ENCODE data around the gene MYO19.
A peak's percentile ranks its signal among the peaks of the same experiment; 100 is the strongest.
"Not testable (repeated sequence)": the region's sequence is repeated elsewhere in the genome, so short reads cannot be mapped to it uniquely, and the experiment has no call there.

The MYO19 gene

DNA sequence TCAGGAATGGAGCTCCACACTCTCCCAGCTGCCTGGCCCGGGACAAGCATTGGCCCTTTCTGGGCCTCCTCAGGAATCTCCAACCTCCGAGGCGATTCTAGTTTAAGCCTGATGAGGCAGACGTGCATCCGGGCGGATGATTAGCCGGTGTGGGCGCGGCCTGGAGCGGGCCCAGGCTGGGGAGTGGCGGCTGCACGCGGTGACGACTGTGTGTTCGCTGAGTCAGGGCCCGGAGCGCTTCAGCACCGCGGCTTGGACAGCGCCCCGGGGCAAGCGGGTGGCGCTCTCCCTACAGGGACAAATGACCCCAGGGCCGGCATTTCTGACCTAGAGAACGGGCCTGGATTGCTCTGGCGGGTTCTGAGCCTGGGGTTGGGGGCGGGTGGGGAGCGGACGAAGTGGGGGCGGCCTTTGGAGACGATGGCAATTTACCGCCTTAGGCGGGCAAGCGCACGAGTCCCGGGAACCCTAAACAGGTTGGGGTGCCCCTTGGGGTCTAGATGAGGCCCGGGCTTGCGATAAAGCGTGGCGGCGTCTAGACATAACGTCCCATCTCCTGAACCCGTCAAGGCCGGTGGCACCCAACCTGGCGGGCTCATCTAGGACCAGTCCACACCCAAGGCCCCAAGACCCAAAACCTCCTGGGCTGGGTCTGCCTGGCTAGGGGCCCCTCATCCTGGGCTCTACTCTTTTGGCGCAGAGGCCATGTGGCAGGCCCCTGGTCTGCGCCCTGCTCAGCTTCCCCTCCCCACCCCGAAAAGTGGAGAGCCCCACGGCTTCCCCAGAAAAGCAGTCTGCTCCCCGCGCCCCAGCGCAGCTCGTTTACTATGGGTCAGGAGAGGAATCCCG, 70.5 kb downstream of the MYO19 start:
- peak in 6 of 56 donors; percentile 3 to 34 (median 9) for DNase-seq

- no peak for DNase-seq
These were observed 73.1 kb downstream of the MYO19 start for GRCh38 chr17:36461330-36462110.

DNA sequence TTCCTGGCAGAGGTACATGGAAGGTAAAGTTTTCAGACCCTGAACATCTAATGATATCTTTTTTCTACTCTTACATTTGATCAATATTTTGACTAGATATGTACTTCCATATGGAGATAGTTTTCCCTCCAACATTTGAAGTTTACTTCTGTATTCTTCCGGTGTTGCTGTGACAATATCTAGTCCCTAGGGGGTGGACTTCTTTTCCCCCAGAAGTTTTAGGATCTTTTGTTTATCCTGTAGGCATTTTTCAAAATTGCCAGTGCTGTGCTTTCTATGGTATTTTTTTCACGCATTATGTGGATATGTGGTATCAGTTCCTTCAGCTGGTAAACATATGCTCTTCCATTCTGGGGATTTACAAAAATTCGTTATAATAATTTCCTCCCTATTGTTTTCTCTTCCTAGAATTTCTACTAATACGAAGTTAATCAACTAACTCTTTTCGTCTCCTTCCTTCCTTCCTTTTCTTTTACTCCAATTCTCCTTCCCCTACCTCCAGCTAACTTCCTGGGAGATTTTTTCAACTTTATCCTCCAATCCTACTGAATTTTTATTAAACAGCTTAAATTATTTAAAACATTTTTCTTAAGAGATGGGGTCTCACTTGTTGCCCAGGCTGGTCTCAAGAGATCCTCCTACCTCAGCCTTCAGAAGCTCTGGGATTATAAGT, 74.3 kb downstream of the MYO19 start:
- DNase-seq = no peak

DNA sequence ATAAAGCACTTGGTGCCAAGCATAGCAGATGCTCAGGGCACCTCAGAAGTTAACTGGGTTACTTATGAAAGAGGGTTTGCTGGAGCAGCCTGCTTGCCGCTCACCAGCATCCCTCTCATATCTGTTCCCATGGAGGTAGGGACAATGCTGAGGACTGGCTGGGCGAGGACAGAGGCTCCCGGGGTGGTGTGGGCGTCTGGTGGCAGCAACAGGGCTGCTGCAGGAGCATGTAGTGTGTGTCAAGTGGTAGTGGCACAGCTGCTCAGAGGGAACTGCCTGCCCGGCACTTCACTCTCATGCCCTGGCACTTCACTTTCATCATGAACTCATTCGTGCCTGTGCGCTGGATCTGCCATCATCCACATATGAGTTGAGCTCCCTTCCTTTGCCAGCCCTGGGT, 75.1 kb downstream of the MYO19 start:
- DNase-seq = no peak

DNA sequence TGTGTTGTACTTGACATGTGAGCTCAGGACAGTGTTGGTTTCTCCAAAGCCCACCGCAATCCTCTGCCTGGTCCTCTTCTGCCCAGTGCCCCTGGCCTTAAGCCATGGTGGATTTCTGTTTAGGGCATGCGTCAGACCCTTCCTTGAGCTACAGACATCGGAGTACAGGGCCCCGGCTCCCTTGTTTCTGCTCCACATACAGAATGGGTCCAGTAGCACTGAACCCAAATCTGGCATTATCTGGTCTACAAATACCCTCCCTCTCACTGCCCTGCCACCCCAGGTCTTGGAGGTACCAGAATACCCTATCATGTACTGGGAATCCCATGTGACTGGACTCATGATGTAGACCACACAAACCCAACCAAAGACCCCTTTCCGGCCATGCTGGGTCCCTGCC, 75.6 kb downstream of the MYO19 start:
- no peak for DNase-seq

GRCh38 chr17:36457701-36458100, 77.0 kb downstream of the MYO19 start:
- not testable (repeated sequence) for DNase-seq

DNA sequence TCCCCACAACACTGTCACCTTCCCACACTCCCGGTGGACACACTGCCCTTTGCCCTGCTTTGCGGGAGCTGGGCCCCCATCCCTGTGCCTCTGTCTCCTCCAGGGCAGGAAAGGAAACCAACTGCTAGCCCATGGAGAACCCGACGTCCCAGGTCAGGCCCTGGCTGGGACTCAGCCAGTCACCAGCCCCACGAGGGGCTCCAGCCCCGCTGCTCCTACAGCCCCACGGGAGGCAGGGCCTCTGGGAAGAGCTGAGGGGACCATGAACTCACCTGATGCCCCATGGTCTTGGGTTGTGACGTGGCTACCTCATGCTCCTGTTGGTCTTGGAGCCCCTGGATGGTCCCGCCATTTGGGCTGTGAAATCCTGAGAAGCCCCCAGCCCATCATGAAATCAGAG, 81.8 kb downstream of the MYO19 start:
- not testable (repeated sequence) for DNase-seq

DNA sequence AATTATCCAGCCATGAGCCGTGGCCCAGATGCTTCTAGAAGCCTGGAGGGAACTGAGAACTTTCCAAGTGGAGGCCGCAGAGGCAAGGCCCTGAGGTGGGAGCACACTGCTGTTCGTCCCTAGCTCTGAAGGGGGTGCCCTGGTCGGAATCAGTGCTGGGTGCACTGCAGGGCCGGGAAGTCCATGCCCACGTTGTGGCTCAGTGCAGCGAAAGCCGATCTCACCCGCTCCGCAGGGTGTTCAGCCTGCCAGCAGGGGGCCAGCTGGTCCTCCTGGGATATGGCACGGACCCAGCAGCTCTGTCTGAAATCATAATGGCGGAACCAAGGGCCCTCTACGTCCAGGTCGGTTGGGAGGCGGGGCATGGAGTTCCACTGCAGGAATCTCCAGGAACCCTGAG, 84.7 kb downstream of the MYO19 start:
- DNase-seq = not testable (repeated sequence)

Measured in nucleus accumbens (tissue), 56 donors.